SK-N-SH (cell line): ENCODE measurements around the gene USP15. TPM values are rescaled to one million over a fixed set of nuclear protein-coding genes. Genes with fewer than 3 reads are reported as not detected.

ENCODE experiments used
- CTCF ChIA-PET: fragments of 300-600, 350-600 bp; formaldehyde crosslinking; extraction: SDS; loops from one replicate; lab custom pipeline; 2021; lab: Yijun Ruan, JAX
- POLR2A ChIA-PET: fragments of 350-600 bp; sonication (Branson Sonifier 250); formaldehyde crosslinking; extraction: SDS; loops from one replicate; lab custom pipeline; 2020; ENCODE audit warnings: antibody characterized with exemption, inconsistent platforms; lab: Yijun Ruan, JAX
- DNase-seq: peaks from one replicate; pipeline ENCODE4 v3.0.0; 2012
- H2AFZ ChIP-seq: fragments of 200-600 bp; sonication (generic); 2 replicates; pipeline ENCODE4 v1.8.1; 2016; ENCODE audit warnings: antibody characterized with exemption, mild to moderate bottlenecking, low read depth
- H3F3A ChIP-seq: fragments of 200-600 bp; sonication (generic); replicated peaks from 2 replicates; pipeline ENCODE3; 2016; ENCODE audit warnings: antibody characterized with exemption, mild to moderate bottlenecking; ENCODE audit not compliant: insufficient read depth
- H3K27ac ChIP-seq, 2 experiments: fragments of 200-500 bp in 1 of 2; fragments of 200-600 bp in 1 of 2; sonication (Bioruptor generic) in 1 of 2; sonication (generic), shearing (Covaris generic) in 1 of 2; 2 replicates each; pipeline versions ENCODE4 v1.5.1 to v1.6.1; 2014 to 2016; ENCODE audit warnings: low read depth in 2 of 2, inconsistent platforms in 1 of 2, low read length in 1 of 2, mild to moderate bottlenecking in 1 of 2, mixed read lengths in 1 of 2
- H3K27me3 ChIP-seq: fragments of 200-600 bp; sonication (generic), shearing (Covaris generic); 2 replicates; pipeline ENCODE4 v1.6.1; 2016; ENCODE audit warnings: mixed run types; ENCODE audit not compliant: insufficient read depth
- H3K36me3 ChIP-seq, 2 experiments: fragments of 200-500 bp in 1 of 2; fragments of 200-600 bp in 1 of 2; sonication (Bioruptor generic) in 1 of 2; sonication (generic) in 1 of 2; replicated peaks in 1 of 2; 2 replicates each; pipeline versions ENCODE3 to v1.5.1; 2014 to 2016; ENCODE audit warnings: low read length in 1 of 2, mild to moderate bottlenecking in 1 of 2; ENCODE audit not compliant: insufficient read depth in 2 of 2, control insufficient read depth in 1 of 2
- H3K4me1 ChIP-seq, 2 experiments: fragments of 200-500 bp in 1 of 2; fragments of 200-600 bp in 1 of 2; sonication (Bioruptor generic) in 1 of 2; sonication (generic), shearing (Covaris generic) in 1 of 2; 2 replicates each; pipeline versions ENCODE4 v1.5.1 to v1.6.1; 2014 to 2016; ENCODE audit warnings: low read depth in 1 of 2, low read length in 1 of 2, mixed run types in 1 of 2; ENCODE audit not compliant: insufficient read depth in 2 of 2, control insufficient read depth in 1 of 2
- H3K4me2 ChIP-seq: fragments of 200-600 bp; sonication (generic), shearing (Covaris generic); 2 replicates; pipeline ENCODE4 v1.6.1; 2017; ENCODE audit warnings: mixed run types
- H3K4me3 ChIP-seq, 2 experiments: fragments of 200-500 bp in 1 of 2; fragments of 200-600 bp in 1 of 2; sonication (Bioruptor generic) in 1 of 2; sonication (generic), shearing (Covaris generic) in 1 of 2; 2 replicates each; pipeline versions ENCODE4 v1.5.1 to v1.8.1; 2014 to 2016; ENCODE audit warnings: low read depth in 2 of 2, inconsistent platforms in 1 of 2, low read length in 1 of 2, mild to moderate bottlenecking in 1 of 2, mixed read lengths in 1 of 2, moderate library complexity in 1 of 2
- H3K79me2 ChIP-seq: fragments of 200-600 bp; sonication (generic); 2 replicates; pipeline ENCODE4 v1.8.1; 2017; ENCODE audit warnings: mild to moderate bottlenecking; ENCODE audit not compliant: insufficient read depth
- H3K9ac ChIP-seq: fragments of 200-600 bp; sonication (generic); 2 replicates; pipeline ENCODE4 v1.6.1; 2017; ENCODE audit warnings: mixed run types
- H3K9me2 ChIP-seq: fragments of 200-600 bp; sonication (generic); 2 replicates; pipeline ENCODE4 v1.6.1; 2017; ENCODE audit warnings: mixed run types
- H3K9me3 ChIP-seq: fragments of 200-600 bp; sonication (generic); 2 replicates; pipeline ENCODE4 v1.6.1; 2017; ENCODE audit warnings: mixed run types, mild to moderate bottlenecking, moderate library complexity
- H4K20me1 ChIP-seq: fragments of 200-600 bp; sonication (generic); 2 replicates; pipeline ENCODE4 v1.6.1; 2017; ENCODE audit warnings: mild to moderate bottlenecking, mixed run types; ENCODE audit not compliant: insufficient read depth
- EP300 ChIP-seq, 2 experiments: IDR thresholded peaks; 2 replicates each; pipeline versions ENCODE4 v1.4.0 to v1.6.1; 2012; ENCODE audit warnings: borderline replicate concordance in 1 of 2, low read depth in 1 of 2, low read length in 1 of 2
- FOXM1 ChIP-seq: IDR thresholded peaks from 2 replicates; pipeline ENCODE4 v1.4.0; 2012; ENCODE audit warnings: low read depth, mild to moderate bottlenecking
- GABPA ChIP-seq: IDR thresholded peaks from 2 replicates; pipeline ENCODE4 v1.4.0; 2012; ENCODE audit warnings: low read depth, mild to moderate bottlenecking
- JUND ChIP-seq: IDR thresholded peaks from 2 replicates; pipeline ENCODE4 v1.4.0; 2012
- MEF2A ChIP-seq: IDR thresholded peaks from 2 replicates; pipeline ENCODE4 v1.4.0; 2012; ENCODE audit warnings: low read depth, borderline replicate concordance
- MXI1 ChIP-seq: IDR thresholded peaks from 2 replicates; pipeline ENCODE4 v1.6.1; 2012; ENCODE audit warnings: mild to moderate bottlenecking, low read depth, low read length, improper control_type of control experiment
- RXRA ChIP-seq: IDR thresholded peaks from 2 replicates; pipeline ENCODE4 v1.4.0; 2012; ENCODE audit warnings: low read depth, mild to moderate bottlenecking, borderline replicate concordance
- SMC3 ChIP-seq: IDR thresholded peaks from 2 replicates; pipeline ENCODE4 v1.6.1; 2012; ENCODE audit warnings: low read depth, low read length, improper control_type of control experiment
- WGBS: methylation state at CpG from one replicate; pipeline ENCODE4 v1.1.6; 2017; ENCODE audit warnings: low lambda C conversion rate; 5-methylcytosine and 5-hydroxymethylcytosine counted together
- polyA plus RNA-seq, 3 experiments: library from polyadenylated mRNA; depleted of rRNA; stranded (reverse); fragments of >200 nt; gene quantifications; 2 replicates each; pipeline ENCODE4 v1.2.3, GENCODE V29; 2012
- TF ChIP-seq, protein P1 (sequence below): IDR thresholded peaks from 2 replicates; pipeline ENCODE4 v1.4.0; 2012; ENCODE audit warnings: low read depth, borderline replicate concordance
- TF ChIP-seq, protein P2 (sequence below): fragments of 200-600 bp; sonication (generic); IDR thresholded peaks from 2 replicates; pipeline ENCODE4 v1.6.1; 2017; ENCODE audit warnings: antibody characterized with exemption, mild to moderate bottlenecking, moderate library complexity
- TF ChIP-seq, protein P3 (sequence below): IDR thresholded peaks from 2 replicates; pipeline ENCODE4; 2012

USP15 gene
- polyA plus RNA-seq, 1 of the 3 experiments (the other 2 are of a cell fraction): 13.2 TPM

DNA sequence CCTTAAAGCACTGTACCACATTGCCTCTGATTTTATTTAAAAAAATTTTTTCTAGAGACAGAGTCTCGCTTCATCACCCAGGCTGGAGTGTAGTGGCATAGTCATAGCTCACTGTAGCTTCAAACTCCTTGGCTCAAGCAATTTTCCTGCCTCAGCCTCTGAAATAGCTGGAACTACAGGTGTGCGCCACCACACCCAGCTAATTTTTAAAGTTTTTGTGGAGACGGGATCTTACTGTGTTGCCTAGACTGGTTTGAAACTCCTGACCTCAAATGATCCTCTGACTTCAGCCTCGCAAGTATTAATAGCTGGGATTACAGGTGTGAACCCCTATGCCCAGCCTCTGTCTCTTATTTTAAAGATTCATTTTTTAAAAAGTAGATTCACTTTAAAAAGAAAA lies 5.3 kb downstream of the USP15 start:
- Histone ChIP-seq H3F3A (peaks cover 4% of the 10 kb centered on the region), H2AFZ (no peak overlapping the region), H3K9me2 (no peaks in the 10 kb centered on the region), H3K4me1 (peaks cover 6 to 11% of the 10 kb centered on the region in 2 experiments), H3K9me3 (no peaks in the 10 kb centered on the region), H3K79me2 (peaks cover 99% of the 10 kb centered on the region), H4K20me1 (peaks cover 26% of the 10 kb centered on the region), H3K36me3 (peaks cover 2 to 3% of the 10 kb centered on the region in 2 experiments), H3K27me3 (no peaks in the 10 kb centered on the region), H3K27ac (no peak overlapping the region), H3K4me3 (no peak overlapping the region), H3K4me2 (no peak overlapping the region), H3K9ac (no peak overlapping the region)
- TF ChIP-seq SMC3: no peak
- no peak for TF ChIP-seq MXI1
- no peak for DNase-seq
- CTCF ChIA-PET: no interaction called here
- 98% methylated on average over 4 of the region's 4 CpGs for WGBS
- POLR2A ChIA-PET: no interaction called here

DNA sequence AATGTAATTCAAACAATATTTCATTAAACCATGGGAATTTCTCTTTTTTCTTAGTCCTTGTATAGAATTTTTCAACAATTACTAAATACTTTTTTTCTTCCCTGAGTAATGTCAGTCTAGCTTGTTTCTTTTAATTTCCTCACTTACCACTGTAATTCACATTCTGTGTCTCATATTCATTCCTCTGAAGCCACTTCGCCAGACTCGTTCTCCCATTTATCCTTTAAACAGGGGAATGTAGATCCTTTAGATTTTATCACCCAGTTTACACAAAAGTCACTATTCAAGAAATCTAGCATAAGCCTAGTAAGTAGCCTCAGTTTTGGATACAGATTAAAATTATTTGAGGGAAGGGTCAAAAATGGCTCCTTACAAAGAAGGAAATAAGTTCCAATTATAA lies 6.8 kb downstream of the USP15 start:
- Histone ChIP-seq H3K9me2 (no peaks in the 10 kb centered on the region), H3K4me3 (no peak overlapping the region), H3K4me2 (no peak overlapping the region), H2AFZ (no peak overlapping the region), H3K27ac (no peak overlapping the region), H3F3A (no peaks in the 10 kb centered on the region), H3K79me2 (peaks cover 99% of the 10 kb centered on the region), H3K9me3 (no peaks in the 10 kb centered on the region), H3K4me1 (peaks cover under 1 to 5% of the 10 kb centered on the region in 2 experiments), H3K36me3 (peaks cover 2 to 3% of the 10 kb centered on the region in 2 experiments), H3K27me3 (no peaks in the 10 kb centered on the region), H4K20me1 (peaks cover 40% of the 10 kb centered on the region), H3K9ac (no peak overlapping the region)
- POLR2A ChIA-PET: no interaction called here
- CTCF ChIA-PET: no interaction called here
- WGBS: 94% methylated on average over 2 of the region's 2 CpGs
- TF ChIP-seq, protein P1, sequence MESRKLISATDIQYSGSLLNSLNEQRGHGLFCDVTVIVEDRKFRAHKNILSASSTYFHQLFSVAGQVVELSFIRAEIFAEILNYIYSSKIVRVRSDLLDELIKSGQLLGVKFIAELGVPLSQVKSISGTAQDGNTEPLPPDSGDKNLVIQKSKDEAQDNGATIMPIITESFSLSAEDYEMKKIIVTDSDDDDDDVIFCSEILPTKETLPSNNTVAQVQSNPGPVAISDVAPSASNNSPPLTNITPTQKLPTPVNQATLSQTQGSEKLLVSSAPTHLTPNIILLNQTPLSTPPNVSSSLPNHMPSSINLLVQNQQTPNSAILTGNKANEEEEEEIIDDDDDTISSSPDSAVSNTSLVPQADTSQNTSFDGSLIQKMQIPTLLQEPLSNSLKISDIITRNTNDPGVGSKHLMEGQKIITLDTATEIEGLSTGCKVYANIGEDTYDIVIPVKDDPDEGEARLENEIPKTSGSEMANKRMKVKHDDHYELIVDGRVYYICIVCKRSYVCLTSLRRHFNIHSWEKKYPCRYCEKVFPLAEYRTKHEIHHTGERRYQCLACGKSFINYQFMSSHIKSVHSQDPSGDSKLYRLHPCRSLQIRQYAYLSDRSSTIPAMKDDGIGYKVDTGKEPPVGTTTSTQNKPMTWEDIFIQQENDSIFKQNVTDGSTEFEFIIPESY: no peak
- TF ChIP-seq GABPA (no peak), JUND (no peak), RXRA (no peak), MEF2A (no peak), FOXM1 (no peak), MXI1 (no peak), EP300 (IDR thresholded peaks at IDR 0.05; ENCODE audit: borderline replicate concordance in 1 of 2, low read depth in 1 of 2, low read length in 1 of 2) (no peak)
- TF ChIP-seq, protein P2, sequence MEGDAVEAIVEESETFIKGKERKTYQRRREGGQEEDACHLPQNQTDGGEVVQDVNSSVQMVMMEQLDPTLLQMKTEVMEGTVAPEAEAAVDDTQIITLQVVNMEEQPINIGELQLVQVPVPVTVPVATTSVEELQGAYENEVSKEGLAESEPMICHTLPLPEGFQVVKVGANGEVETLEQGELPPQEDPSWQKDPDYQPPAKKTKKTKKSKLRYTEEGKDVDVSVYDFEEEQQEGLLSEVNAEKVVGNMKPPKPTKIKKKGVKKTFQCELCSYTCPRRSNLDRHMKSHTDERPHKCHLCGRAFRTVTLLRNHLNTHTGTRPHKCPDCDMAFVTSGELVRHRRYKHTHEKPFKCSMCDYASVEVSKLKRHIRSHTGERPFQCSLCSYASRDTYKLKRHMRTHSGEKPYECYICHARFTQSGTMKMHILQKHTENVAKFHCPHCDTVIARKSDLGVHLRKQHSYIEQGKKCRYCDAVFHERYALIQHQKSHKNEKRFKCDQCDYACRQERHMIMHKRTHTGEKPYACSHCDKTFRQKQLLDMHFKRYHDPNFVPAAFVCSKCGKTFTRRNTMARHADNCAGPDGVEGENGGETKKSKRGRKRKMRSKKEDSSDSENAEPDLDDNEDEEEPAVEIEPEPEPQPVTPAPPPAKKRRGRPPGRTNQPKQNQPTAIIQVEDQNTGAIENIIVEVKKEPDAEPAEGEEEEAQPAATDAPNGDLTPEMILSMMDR: no peak
- TF ChIP-seq, protein P3, sequence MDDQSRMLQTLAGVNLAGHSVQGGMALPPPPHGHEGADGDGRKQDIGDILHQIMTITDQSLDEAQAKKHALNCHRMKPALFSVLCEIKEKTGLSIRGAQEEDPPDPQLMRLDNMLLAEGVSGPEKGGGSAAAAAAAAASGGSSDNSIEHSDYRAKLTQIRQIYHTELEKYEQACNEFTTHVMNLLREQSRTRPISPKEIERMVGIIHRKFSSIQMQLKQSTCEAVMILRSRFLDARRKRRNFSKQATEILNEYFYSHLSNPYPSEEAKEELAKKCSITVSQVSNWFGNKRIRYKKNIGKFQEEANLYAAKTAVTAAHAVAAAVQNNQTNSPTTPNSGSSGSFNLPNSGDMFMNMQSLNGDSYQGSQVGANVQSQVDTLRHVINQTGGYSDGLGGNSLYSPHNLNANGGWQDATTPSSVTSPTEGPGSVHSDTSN: no peak
- DNase-seq: no peak
